BLaER1 treated with 17β-estradiol and CSF1 and Interleukin-3, amounts not matched to agents 10 nM and 100 nM (cell line): Measurements from ENCODE around the gene AP5S1.
A peak's percentile ranks its signal among the peaks of the same experiment; 100 is the strongest.

Experiments
- H3K27ac ChIP-seq, 11 experiments: shearing (Covaris generic); formaldehyde crosslinking; 2 replicates each; pipeline ENCODE4 v1.8.1; 2022
- H3K27me3 ChIP-seq, 11 experiments: shearing (Covaris generic); formaldehyde crosslinking; 2 replicates each; pipeline ENCODE4 v1.8.1; 2022
- H3K36me3 ChIP-seq, 11 experiments: shearing (Covaris generic); formaldehyde crosslinking; 2 replicates each; pipeline ENCODE4 v1.8.1; 2022
- H3K4me1 ChIP-seq, 10 experiments: shearing (Covaris generic); formaldehyde crosslinking; 2 replicates each; pipeline ENCODE4 v1.8.1; 2022
- H3K4me2 ChIP-seq, 11 experiments: shearing (Covaris generic); formaldehyde crosslinking; 2 replicates each; pipeline ENCODE4 v1.8.1; 2022
- H3K4me3 ChIP-seq, 10 experiments: shearing (Covaris generic); formaldehyde crosslinking; 2 replicates each; pipeline ENCODE4 v1.8.1; 2022
- H3K9ac ChIP-seq, 11 experiments: shearing (Covaris generic); formaldehyde crosslinking; 2 replicates each; pipeline ENCODE4 v1.8.1; 2022
- H3K9me3 ChIP-seq, 11 experiments: shearing (Covaris generic); formaldehyde crosslinking; replicated peaks in 1 of 11; 2 replicates each; pipeline ENCODE4 v1.8.1; 2022
- H4K20me1 ChIP-seq, 11 experiments: shearing (Covaris generic); formaldehyde crosslinking; 2 replicates each; pipeline ENCODE4 v1.8.1; 2022
- Cebpa-rat ChIP-seq, 11 experiments: shearing (Covaris generic); IDR thresholded peaks; 2 replicates each; pipeline ENCODE4 v1.8.1; 2022

AP5S1 gene

DNA sequence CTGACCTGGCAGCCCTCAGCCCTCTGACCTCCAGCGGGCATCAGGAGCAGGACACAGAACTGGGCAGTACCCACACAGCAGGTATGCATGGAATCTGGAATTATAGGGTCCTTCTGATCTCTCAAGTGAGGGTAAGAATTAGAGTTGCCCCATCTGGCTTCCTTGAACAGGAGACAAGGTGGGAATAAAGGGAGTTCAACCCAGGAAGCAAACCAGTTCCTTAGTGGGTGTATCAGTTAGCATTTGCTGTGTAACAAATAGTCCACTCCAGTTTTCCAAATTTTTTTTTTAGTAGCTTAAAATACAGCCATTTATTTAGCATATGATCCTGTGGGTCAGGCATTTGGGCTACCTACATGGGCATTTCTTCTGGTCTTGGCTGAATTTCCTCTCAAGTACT lies 42.0 kb downstream of the AP5S1 start:
- peak overlapping the region; percentile 20 to 83 (median 65); a peak in 17 of 22 replicates for H3K4me2 ChIP-seq
- peak overlapping the region in 3 of 10 experiments; percentile 18 to 38 (median 25); a peak in 1 of 20 replicates for H3K4me3 ChIP-seq
- peaks cover 5 to 15% (median 13%) of the 10 kb centered on the region in 11 experiments; a peak in 18 of 22 replicates for H3K9me3 ChIP-seq
- H3K27me3 ChIP-seq: no peaks in the 10 kb centered on the region
- peaks cover 89 to 100% (median 98%) of the 10 kb centered on the region in 11 experiments for H3K36me3 ChIP-seq
- TF ChIP-seq Cebpa-rat (IDR thresholded peaks at IDR 0.05): no peak
- H4K20me1 ChIP-seq: peaks cover 37 to 82% (median 66%) of the 10 kb centered on the region in 11 experiments; a peak in 21 of 22 replicates
- peak overlapping the region in 3 of 11 experiments; percentile 1 to 41 (median 33); a peak in 2 of 22 replicates for H3K27ac ChIP-seq
- H3K4me1 ChIP-seq: peaks cover 21 to 46% (median 28%) of the 10 kb centered on the region in 10 experiments; a peak in 19 of 20 replicates
- peak overlapping the region in 2 of 11 experiments; percentile 28 to 41; a peak in 2 of 22 replicates for H3K9ac ChIP-seq

DNA sequence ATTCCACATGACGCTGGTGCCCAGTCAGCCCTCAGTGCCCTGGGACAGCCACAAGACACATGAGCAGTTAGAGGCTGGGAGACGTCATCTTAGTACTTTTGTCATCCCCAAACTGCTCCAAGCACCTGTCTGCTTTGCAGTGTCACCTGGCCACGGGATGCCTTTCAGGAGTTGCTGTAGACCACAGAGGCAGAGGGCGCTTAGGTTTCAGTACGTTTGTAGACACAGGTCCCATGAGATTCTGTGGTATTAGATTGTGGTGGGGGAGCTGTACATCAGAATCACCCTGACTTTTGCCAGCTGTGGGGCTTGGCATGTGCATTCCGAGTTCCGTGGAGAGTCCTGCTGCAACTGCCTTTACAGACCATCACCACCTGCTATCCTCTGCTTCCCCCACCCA lies 43.0 kb downstream of the AP5S1 start:
- peak overlapping the region in 8 of 11 experiments; percentile 56 to 83 (median 78); a peak in 16 of 22 replicates for H3K4me2 ChIP-seq
- peaks cover 89 to 100% (median 98%) of the 10 kb centered on the region in 11 experiments for H3K36me3 ChIP-seq
- TF ChIP-seq Cebpa-rat (IDR thresholded peaks at IDR 0.05): no peak

DNA sequence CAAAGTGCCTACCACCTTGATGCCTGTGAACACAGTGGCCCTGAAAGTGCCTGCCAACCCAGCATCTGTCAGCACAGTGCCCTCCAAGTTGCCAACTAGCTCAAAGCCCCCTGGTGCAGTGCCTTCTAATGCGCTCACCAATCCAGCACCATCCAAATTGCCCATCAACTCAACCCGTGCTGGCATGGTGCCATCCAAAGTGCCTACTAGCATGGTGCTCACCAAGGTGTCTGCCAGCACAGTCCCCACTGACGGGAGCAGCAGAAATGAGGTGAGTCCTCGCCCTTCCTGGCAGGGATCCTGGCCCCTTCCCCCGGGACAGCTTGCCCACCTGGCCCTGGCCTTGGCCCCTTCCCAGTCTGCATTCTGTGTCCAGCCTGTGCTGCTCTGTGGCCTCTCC lies 44.2 kb downstream of the AP5S1 start:
- H4K20me1 ChIP-seq: peaks cover 40 to 83% (median 60%) of the 10 kb centered on the region in 11 experiments; a peak in 21 of 22 replicates
- peak overlapping the region in 2 of 11 experiments; percentile 78 to 83; a peak in 2 of 22 replicates for H3K4me2 ChIP-seq
- 0 out of 22 replicates have a peak overlapping the region, but pooled peaks of 1 of the 11 experiments have one; percentile 15 for H3K9ac ChIP-seq
- no peak overlapping the region for H3K27ac ChIP-seq
- peaks cover 93 to 100% (median 99%) of the 10 kb centered on the region in 11 experiments for H3K36me3 ChIP-seq
- H3K9me3 ChIP-seq: peaks cover 5 to 15% (median 13%) of the 10 kb centered on the region in 11 experiments; a peak in 18 of 22 replicates
- peaks cover 13 to 49% (median 24%) of the 10 kb centered on the region in 10 experiments; a peak in 19 of 20 replicates for H3K4me1 ChIP-seq
- no peak for TF ChIP-seq Cebpa-rat (IDR thresholded peaks at IDR 0.05)
- no peak overlapping the region for H3K4me3 ChIP-seq
- no peaks in the 10 kb centered on the region for H3K27me3 ChIP-seq

More for the DNA sequence above, 43.0 kb downstream of the AP5S1 start:
- Histone ChIP-seq H3K27ac (peak overlapping the region in 3 of 11 experiments; percentile 27 to 41 (median 33); a peak in 5 of 22 replicates), H3K9ac (peak overlapping the region in 7 of 11 experiments; percentile 24 to 56 (median 33); a peak in 7 of 22 replicates), H3K9me3 (peaks cover 5 to 15% (median 13%) of the 10 kb centered on the region in 11 experiments; a peak in 18 of 22 replicates), H4K20me1 (peaks cover 44 to 82% (median 60%) of the 10 kb centered on the region in 11 experiments; a peak in 21 of 22 replicates), H3K27me3 (no peaks in the 10 kb centered on the region), H3K4me3 (no peak overlapping the region), H3K4me1 (peaks cover 13 to 53% (median 24%) of the 10 kb centered on the region in 10 experiments; a peak in 19 of 20 replicates)

DNA sequence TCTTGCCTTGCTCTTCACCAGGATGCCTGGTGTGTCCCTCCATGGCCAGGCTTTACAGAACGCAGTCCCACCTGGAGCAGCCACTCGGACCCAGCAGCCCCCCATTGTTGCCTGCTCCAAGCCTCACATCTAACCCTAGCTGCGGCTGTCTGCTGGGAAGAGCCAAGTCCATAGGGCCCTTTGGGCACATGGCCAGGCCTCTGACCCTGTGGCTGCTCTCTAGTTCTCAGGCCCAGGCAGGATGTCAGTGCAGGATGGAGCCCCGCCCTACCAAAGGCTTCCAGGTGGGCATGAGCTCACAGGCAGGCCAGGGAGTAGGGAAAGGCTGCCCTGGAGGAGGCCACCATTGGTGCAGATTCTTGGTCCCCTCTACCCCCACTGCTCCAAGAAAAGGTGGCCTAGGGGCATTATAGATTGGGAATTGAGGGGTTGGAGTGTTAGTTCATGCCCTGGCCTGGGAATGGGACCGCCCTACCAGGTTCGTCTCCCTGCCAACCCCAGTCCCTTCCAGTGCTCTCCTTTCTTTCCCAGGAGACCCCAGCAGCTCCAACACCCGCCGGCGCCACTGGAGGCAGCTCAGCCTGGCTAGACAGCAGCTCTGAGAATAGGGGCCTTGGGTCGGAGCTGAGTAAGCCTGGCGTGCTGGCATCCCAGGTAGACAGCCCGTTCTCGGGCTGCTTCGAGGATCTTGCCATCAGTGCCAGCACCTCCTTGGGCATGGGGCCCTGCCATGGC lies 45.0 kb downstream of the AP5S1 start:
- Histone ChIP-seq H3K36me3 (peaks cover 95 to 100% (median 99%) of the 10 kb centered on the region in 11 experiments), H3K27ac (no peak overlapping the region)

DNA sequence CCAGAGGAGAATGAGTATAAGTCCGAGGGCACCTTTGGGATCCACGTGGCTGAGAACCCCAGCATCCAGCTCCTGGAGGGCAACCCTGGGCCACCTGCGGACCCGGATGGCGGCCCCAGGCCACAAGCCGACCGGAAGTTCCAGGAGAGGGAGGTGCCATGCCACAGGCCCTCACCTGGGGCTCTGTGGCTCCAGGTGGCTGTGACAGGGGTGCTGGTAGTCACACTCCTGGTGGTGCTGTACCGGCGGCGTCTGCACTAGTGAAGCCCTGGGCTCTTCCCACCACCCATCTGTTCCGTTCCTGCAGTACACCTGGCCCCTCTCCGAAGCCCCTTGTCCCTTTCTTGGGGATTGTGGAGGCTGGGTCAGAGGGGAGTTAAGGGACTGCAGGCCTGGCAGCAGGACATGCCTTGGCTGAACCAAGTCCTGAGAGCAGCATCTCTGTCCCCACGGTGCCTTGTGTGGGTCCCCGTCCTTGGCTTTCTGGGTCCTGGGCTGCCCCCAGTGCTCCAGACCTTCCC lies 45.6 kb downstream of the AP5S1 start:
- TF ChIP-seq Cebpa-rat (IDR thresholded peaks at IDR 0.05): no peak
- Histone ChIP-seq H3K27ac (no peak overlapping the region), H3K27me3 (no peaks in the 10 kb centered on the region), H3K36me3 (peaks cover 97 to 100% (median 99%) of the 10 kb centered on the region in 11 experiments), H4K20me1 (peaks cover 40 to 91% (median 64%) of the 10 kb centered on the region in 11 experiments; a peak in 21 of 22 replicates), H3K9ac (no peak overlapping the region; a peak in 1 of 22 replicates), H3K4me2 (no peak overlapping the region), H3K9me3 (peaks cover 5 to 15% (median 13%) of the 10 kb centered on the region in 11 experiments; a peak in 18 of 22 replicates), H3K4me3 (no peak overlapping the region), H3K4me1 (peaks cover 13 to 44% (median 24%) of the 10 kb centered on the region in 10 experiments; a peak in 19 of 20 replicates)

More for the DNA sequence above, 45.0 kb downstream of the AP5S1 start:
- peaks cover 5 to 15% (median 13%) of the 10 kb centered on the region in 11 experiments; a peak in 18 of 22 replicates for H3K9me3 ChIP-seq
- H3K27me3 ChIP-seq: no peaks in the 10 kb centered on the region
- TF ChIP-seq Cebpa-rat (IDR thresholded peaks at IDR 0.05): no peak
- no peak overlapping the region; a peak in 1 of 22 replicates for H3K9ac ChIP-seq
- no peak overlapping the region for H3K4me3 ChIP-seq
- peaks cover 40 to 91% (median 64%) of the 10 kb centered on the region in 11 experiments; a peak in 21 of 22 replicates for H4K20me1 ChIP-seq
- H3K4me1 ChIP-seq: peaks cover 13 to 44% (median 24%) of the 10 kb centered on the region in 10 experiments; a peak in 19 of 20 replicates
- H3K4me2 ChIP-seq: no peak overlapping the region

DNA sequence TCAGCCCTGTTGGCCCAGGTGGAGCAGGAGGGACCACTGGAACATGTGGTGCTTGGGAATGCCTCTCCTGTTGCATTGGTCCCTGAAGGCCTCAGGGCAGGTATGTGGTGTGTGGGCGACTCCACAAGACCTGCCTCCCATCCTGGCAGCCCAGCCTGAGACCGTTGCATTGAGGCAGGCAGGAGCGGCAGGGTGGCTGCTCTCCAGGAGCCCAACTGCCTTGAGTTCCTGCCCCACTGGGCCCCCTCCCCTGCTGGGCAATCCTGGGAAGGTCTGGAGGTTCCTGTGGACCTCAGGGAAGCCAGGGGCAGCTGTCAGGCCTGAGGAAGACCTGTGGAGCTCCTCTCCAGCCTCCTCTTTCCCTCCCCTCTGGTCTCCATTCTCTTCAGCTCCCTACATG lies 46.1 kb downstream of the AP5S1 start:
- H3K9me3 ChIP-seq: peaks cover 5 to 12% (median 10%) of the 10 kb centered on the region in 11 experiments; a peak in 18 of 22 replicates
- no peaks in the 10 kb centered on the region for H3K27me3 ChIP-seq
- no peak overlapping the region for H3K4me2 ChIP-seq
- TF ChIP-seq Cebpa-rat (IDR thresholded peaks at IDR 0.05): no peak
- H4K20me1 ChIP-seq: peaks cover 44 to 91% (median 64%) of the 10 kb centered on the region in 11 experiments; a peak in 21 of 22 replicates
- peak overlapping the region in 1 of 11 experiments; percentile 5; a peak in 1 of 22 replicates for H3K9ac ChIP-seq
- no peak overlapping the region for H3K4me3 ChIP-seq
- H3K27ac ChIP-seq: no peak overlapping the region
- H3K36me3 ChIP-seq: peaks cover 97 to 100% (median 99%) of the 10 kb centered on the region in 11 experiments
- peaks cover 14 to 46% (median 24%) of the 10 kb centered on the region in 10 experiments; a peak in 19 of 20 replicates for H3K4me1 ChIP-seq

DNA sequence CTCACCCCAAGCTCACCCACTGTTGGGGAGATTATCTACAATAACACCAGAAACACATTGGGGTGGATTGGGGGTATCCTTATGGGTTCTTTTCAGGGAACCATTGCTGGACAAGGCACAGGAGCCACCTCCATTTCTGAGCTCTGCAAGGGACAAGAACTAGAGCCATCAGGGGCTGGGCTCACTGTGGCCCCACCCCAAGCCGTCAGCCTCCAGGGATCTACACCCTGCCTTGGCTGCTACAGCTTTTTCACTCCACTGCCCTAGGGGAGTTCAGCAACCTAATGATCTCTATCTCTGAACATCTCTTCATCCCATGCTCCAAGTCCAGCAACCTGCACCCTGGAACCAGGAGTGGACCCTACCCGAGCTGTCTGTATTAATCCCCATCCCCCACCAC lies 47.5 kb downstream of the AP5S1 start:
- H3K36me3 ChIP-seq: peaks cover 96 to 100% (median 97%) of the 10 kb centered on the region in 11 experiments
- H3K4me2 ChIP-seq: no peak overlapping the region
- no peaks in the 10 kb centered on the region for H3K9me3 ChIP-seq
- no peak overlapping the region for H3K9ac ChIP-seq
- no peak overlapping the region for H3K4me3 ChIP-seq
- TF ChIP-seq Cebpa-rat (IDR thresholded peaks at IDR 0.05): no peak
- no peak overlapping the region for H3K27ac ChIP-seq
- H3K27me3 ChIP-seq: no peaks in the 10 kb centered on the region
- H4K20me1 ChIP-seq: peaks cover 35 to 83% (median 57%) of the 10 kb centered on the region in 11 experiments; a peak in 21 of 22 replicates
- H3K4me1 ChIP-seq: peaks cover 9 to 41% (median 18%) of the 10 kb centered on the region in 10 experiments; a peak in 19 of 20 replicates

DNA sequence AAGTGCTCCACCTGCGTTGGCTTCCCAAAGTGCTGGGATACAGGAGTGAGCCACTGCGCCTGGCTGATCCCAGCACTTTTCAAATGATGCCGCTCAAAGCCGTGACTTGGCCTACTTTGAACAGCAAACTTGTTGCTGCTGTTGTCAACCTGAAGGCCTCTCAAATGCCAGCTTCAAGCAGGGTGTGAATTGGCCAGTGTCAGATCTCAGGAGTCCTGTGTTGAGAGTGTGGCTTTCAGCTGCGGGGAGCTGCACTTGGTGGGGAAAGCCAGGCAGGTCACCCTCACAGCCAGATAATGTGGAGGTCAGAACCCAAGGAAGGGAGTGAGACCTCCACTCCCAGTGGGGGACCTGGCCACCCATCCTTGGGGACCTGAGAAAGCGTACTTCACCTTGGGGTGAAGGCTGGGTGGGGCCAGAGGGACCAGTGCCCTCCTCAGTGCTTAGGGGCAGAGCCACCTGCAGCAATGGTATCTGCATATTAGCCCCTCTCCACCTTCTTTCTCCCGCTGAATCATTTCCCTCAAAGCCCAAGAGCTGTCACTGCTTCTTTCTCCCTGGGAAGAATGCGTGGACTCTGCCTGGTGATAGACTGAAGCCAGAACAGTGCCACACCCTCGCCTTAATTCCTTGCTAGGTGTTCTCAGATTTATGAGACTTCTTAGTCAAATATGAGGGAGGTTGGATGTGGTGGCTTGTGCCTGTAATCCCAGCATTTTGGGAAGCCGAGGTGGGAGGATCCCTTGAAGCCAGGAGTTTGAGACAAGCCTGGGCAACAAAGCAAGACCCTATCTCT lies 49.7 kb downstream of the AP5S1 start:
- Histone ChIP-seq H3K9ac (no peak overlapping the region), H3K4me1 (peaks cover 9 to 30% (median 19%) of the 10 kb centered on the region in 10 experiments), H4K20me1 (peaks cover 13 to 72% (median 37%) of the 10 kb centered on the region in 11 experiments; a peak in 20 of 22 replicates), H3K27me3 (no peaks in the 10 kb centered on the region), H3K9me3 (peaks cover 0 to 6% (median 0%) of the 10 kb centered on the region in 11 experiments; a peak in 1 of 22 replicates), H3K4me2 (no peak overlapping the region), H3K4me3 (no peak overlapping the region), H3K36me3 (peaks cover 87 to 100% (median 95%) of the 10 kb centered on the region in 11 experiments), H3K27ac (no peak overlapping the region)
- TF ChIP-seq Cebpa-rat (IDR thresholded peaks at IDR 0.05): no peak
